Testis (tissue), 2 donors: ENCODE results near the gene PLBD1.

Experiments used
- CTCF ChIP-seq, 3 experiments: fragments of 450-650 bp in 2 of 3; fragments of 200-600 bp in 1 of 3; sonication (generic) in 1 of 3; IDR thresholded peaks; one replicate each; pipeline ENCODE4 v1.5.1; 2016 to 2019; ENCODE audit warnings: antibody characterized with exemption in 3 of 3, mild to moderate bottlenecking in 2 of 3, moderate library complexity in 1 of 3
- POLR2A ChIP-seq: fragments of 450-650 bp; IDR thresholded peaks from one replicate; pipeline ENCODE4 v1.6.1; 2017; ENCODE audit warnings: antibody characterized with exemption, mild to moderate bottlenecking, moderate library complexity

- TF ChIP-seq CTCF (IDR thresholded peaks at IDR 0.05) (no peak), POLR2A (no peak)
Observed at GRCh38 chr12:14612898-14613445, 45.3 kb upstream of the PLBD1 start.
